Measurements from ENCODE around the gene CERT1.

The CERT1 gene

DNA sequence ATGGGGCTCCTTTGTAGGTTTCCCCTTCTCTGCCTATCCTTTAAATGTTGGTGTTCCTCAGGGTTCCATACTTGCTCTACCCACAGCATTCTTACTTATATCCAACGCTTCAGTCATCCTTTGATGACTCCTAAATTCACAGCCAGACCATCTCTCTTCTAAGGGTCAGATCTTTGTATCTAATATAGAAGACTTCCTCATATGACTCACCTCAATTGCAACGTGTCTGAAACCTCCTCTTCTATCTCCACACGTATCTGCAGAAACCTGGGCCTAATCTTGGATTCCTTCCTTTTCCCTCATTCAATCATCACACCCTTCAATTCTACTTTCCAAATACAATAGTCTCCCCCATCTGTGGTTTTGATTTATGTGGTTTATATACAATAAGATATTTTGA lies 106.1 kb downstream of the CERT1 start:
- no peak for DNase-seq (ENCODE audit: low spot score)

DNA sequence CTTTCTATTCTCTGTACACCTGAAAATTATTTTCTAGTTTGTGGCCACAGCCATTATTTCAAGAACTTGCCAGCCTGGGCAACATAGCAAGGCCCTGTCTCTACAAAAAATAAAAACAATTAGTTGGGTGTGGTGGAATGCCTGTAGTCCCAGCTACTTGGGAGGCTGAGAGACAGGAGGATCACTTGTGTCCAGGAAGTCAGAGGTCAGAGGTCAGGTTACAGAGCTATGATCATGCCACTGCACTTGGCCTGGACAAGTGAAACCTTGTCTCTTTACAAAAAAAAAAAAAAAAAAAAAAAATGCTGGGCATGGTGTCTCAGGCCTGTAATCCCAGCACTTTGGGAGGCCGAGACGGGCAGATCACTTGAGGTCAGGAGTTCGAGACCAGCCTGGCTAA lies 116.2 kb downstream of the CERT1 start:
- no peak for DNase-seq (ENCODE audit: low spot score)

DNA sequence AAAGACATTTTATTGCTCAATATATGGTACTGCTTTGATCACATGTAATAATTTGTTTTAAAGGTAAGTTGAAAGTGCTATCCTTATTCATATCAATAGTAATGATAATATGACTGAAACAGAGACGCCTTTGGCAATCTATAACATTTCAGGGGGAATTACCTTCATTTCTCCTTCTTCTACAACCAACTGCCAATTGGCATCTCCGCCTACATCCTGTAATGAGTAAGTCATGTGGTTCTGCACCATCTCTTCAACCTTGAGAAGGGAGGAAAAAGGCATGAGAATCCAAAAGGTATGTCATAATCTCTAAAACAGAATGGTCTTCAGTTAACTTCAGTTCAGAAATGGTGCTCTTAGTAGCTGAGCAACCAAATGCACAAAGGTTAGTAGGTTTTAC lies 122.0 kb downstream of the CERT1 start:
- DNase-seq (ENCODE audit: low spot score), result no peak

DNA sequence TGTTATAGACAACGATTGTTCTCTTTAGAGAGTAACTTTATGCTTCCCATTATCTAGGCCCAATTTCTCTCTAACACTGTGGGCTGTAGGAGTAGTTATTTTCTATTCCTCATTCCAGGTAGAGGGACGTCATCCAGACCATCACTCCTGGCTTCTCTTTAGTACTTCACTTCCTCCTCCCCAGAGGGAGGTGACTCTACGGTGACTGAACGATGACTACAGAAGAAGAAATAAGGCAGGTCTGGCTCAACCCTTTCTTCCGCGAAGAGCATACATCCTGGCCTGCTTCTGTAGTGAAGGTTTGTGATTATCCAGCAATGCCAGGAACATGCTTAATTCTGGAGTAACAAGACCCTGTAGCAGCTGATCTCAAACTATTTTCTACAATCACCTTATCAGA lies 123.6 kb downstream of the CERT1 start:
- no peak for DNase-seq (ENCODE audit: low spot score)

DNA sequence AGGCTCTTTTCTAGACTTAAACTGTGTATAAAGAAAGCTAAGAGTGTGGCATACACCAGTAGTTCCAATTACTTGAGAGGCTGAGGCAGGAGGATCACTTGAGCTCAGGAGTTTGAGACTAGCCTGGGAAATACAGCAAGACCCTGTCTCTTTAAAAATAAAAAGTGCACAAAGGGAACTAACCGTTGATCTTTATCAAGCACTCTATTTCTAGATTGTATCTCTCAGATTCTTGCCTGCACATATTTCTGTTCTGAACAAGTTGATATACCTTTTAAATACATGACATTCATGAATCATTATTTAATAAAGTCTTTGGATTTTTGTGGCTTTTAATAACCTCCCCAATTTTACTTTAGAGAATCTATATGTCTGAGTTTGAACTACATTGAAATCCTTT lies 127.2 kb downstream of the CERT1 start:
- no peak for DNase-seq (ENCODE audit: low spot score)

DNA sequence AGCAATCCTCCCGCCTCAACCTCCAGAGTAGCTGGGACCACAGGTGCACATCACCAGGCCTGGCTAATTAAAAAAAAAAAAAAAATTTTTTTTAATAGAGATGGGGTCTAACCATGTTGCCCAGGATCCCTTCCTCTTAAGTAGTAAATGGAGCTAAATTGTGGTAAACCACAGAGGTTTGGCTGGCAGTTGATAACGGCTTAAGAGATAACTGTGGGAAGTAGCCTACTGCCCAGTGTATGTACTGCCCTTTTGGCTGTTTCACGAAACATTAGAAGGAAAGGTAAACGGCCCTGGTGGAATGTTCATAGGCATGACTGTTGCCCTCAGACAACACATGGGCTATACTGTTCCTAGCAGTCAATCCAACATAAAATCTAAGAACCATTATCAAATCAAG lies 130.0 kb downstream of the CERT1 start:
- DNase-seq (ENCODE audit: low spot score), result no peak

DNA sequence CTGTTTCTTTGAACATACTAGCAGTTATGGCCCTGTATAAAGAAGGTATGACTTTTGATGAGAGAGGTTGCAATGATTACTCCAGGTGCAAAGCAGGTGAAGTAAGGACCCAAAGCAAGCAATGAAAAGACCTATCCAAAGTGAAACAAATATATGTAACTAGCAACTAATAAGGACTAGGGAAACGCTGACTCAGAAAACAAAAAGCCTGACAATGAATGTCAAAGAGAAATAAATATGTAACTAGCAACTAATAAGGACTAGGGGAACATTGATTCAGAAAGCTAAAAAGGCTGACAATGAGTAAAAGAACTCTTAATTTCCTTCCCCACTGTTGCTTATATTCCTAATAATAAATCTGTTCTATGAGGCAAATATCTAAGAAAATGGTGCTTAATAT lies 131.3 kb downstream of the CERT1 start:
- no peak for DNase-seq (ENCODE audit: low spot score)

DNA sequence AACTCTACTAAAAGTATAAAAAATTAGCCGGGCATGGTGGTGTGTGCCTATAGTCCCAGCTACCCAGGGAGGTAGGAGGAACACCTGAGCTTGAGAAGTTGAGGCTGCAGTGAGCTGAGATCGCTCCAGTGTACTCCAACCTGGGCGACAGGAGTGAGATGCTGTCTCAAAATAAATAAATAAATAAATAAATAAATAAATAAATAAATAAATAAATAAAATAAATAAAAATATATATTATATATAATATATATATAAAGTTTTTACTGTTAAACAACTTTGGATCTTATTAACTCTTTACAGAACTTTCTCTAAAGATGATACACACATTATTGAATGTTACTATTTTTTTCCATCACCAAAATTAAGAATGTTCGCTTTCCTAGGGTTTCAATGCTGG lies 136.0 kb downstream of the CERT1 start:
- DNase-seq (ENCODE audit: low spot score), result no peak

DNA sequence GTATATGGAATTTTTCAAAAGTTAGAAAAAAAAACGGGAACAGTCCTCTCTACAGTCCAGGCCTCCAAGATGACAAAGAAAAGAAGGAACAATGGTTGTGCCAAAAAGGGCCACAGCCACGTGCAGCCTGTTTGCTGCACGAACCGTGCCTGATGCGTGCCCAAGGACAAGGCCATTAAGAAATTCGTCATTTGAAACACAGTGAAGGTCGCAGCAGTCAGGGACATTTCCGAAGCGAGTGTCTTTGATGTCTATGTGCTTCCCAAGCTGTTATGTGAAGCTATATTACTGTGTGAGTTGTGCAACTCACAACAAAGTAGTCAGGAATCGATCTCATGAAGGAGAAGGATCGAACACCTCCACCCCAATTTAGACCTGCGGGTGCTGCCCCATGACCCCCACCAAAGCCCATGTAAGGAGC lies 137.0 kb downstream of the CERT1 start:
- DNase-seq (ENCODE audit: low spot score), result no peak

DNA sequence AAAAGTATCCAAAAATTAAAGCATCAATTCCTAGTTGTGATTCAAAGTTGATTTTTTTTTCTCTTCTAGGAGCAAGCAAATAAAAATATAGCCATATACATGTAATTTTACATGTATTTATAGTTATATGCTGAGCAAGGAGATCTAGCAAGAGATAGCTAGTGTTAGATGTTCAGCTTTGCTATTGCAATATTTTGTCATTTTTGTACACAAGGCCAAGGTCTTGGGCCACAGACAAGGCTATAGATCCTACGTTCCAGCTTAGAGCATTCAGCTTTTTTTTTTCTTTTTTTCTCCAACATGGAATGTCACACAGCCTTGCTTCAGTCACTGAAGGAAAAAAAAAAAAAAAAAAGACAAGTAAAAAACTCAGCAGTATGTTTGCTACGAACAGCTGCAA lies 137.6 kb downstream of the CERT1 start:
- DNase-seq (ENCODE audit: low spot score), result no peak

DNA sequence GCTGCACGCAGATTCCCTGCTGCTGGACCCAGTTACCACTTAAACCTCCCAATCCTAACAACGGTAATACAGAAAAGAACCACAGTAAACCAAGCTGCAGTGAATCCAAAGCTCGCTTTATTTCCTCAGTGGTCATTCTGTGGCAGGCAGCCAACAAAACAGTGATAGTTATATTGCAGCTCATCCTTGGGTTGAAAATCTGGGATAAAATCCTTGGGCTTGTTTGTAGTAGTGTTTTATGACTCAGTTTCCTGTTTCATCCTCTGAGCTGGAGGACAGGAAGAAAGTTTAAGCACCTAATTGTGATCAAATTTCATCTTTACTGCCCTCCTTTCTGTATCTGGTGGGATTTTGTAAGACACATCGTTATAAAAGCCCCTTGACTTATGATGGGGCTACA lies 143.0 kb downstream of the CERT1 start:
- DNase-seq (ENCODE audit: low spot score), result no peak

DNA sequence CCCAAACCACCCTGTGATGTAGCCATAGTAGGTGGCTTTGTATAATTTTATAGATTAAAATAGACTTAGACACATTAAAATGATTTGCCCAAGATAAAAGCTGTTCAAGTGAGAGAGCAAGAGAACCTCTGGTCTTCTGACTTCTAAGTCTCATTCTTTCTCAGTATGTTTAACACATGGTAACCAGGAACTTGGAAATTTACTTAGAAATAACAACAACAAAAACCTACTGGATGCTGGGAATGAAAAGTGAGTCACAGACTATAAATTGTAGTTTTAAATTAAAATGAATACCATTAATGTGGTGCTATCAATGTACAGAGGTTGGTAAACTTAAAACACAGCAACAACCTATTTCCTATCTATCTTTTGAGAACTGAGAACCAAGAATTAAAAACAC lies 144.0 kb downstream of the CERT1 start:
- no peak for DNase-seq (ENCODE audit: low spot score)

DNA sequence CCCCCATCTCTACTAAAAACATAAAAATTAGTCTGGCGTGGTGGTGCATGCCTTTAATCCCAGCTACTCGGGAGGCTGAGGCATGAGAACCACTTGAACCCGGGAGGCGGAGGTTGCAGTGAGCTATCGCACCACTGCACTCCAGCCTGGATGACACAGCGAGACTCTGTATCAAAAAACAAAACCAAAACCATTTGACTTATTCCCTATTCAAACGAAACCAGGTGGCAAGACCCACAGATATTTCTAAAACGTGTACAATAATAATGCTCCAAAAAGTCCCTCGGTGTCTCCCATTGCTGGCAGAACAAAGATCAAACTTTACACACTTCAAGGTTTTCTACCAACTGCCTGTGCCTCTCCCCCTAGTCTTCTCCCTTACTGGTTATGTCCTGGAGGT lies 144.6 kb downstream of the CERT1 start:
- DNase-seq (ENCODE audit: low spot score), result no peak

DNA sequence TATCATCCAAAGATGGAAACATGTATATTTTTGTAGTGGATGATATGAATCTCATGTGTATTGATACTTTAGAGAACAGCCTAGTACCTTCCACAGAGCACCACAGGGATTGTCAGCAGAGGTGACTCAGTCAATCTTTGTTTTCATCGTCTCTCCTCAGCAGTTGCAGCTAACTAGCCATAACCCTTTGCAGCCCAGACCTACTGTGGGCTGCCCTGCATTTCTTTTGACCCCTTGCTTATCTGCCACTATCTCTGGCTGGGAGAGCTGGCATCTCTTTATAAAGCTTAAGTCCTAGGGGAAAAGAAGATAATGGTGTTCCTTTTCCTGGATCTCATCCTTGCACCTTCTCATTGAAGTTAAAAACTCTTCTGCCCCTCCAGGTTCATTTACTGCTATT lies 145.7 kb downstream of the CERT1 start:
- DNase-seq (ENCODE audit: low spot score), result no peak

DNA sequence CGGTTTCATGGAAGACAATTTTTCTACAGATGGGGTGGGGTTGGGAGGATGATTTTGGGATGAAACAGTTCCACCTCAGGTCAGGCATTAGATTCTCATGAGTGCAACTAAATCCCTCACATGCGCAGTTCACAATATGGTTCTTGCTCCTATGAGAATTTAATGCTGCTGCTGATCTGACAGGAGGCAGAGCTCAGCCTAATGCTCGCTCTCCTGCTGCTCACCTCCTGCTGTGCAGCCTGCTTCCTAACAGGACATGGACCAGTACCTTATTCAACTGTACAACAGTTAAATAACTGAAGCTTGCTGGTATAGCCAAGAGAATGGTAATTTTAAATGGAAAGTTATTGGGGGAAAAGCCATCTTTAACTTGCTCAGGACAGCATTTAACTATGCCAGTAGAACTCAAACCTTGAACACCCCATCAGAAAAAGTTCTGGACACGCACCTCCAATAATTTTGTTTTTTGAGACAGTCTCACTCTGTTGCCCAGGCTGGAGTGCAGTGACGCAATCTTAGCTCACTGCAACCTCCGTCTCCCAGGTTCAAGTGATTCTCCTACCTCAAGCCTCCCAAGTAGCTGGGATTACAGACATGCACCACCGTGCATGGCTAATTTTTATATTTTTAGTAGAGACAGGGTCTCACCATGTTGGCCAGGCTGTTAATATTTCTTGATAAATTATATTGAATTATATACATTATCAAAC lies 146.7 kb downstream of the CERT1 start:
- DNase-seq (ENCODE audit: low spot score), result no peak

DNA sequence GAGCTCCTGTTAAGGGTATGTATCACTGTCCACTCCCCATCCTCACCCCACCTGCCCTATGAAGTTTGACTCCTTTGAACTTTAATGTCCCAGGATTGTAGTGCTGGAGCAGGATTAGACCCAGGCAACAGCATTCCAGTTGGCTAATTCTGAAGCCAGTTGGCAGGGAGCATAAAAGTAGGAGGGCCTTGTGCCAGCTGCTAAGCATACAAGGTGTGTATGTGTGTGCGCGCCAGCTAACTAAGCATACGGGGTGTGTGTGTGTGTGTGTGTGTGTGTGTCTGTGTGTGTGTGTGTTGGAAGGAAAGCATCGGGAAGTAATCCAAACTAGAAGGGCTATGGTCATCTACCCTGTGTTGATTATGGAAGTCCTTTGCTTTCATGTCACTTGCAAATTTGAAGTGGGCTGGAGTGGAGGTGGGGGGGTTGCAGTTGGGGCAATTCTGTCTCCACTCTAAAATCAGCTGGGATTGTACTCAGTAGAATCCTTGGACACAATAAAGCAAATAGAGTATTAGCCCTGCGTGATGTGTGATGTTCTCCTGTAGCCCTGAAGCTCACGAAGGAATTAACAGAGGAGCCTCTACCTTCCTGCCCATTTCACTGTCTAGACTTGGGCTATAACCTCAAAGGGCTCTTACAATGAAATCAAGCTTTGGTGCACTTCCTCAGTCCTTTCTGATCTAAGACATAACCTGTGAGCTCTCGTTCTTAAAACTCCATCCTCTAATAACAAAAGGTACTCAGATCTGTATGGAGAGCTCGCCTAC lies 147.5 kb downstream of the CERT1 start:
- DNase-seq (ENCODE audit: low spot score), result no peak

DNA sequence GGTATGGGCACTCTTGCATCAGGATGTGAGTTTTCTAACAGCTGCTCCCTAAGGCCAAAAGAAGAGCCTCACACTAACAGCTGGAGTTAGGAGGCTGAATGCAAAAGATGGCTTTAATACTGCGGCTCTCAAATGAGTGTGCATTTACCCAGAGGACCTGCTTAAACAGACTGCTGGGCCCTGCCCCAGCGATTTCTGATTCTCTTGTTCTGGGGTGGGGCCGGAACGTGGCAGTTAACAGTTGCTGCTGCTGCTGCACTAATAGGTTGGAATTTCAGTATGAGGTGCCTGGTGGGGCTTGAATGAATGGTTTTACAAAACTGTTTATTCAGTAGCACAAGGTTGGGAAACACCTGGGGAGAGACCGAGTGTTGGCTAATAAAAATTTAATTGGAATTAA lies 148.3 kb downstream of the CERT1 start:
- no peak for DNase-seq (ENCODE audit: low spot score)

DNA sequence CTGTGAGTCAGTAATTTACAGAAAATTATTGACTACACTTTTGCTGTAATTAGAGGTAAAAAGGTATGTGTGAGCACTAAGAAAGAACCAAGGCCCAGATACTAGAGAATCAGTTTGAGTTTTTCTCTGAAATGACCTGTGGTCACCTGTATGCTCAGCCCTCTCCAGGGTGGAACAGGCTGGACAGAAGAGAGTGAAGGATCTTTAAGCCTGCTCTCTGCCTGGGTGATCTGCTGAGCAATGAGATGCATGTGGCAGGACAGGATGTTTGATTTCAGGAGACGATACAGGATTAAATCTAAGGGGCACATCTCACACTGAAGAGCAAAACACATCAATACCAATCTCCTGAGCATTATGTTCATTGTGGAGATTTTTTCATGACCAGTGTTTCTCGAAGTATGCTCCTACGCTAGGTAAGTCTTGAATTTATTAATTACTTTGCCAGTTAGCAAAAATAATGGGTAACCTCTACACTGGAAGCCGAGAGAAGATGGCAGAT lies 148.9 kb downstream of the CERT1 start:
- DNase-seq (ENCODE audit: low spot score), result no peak

DNA sequence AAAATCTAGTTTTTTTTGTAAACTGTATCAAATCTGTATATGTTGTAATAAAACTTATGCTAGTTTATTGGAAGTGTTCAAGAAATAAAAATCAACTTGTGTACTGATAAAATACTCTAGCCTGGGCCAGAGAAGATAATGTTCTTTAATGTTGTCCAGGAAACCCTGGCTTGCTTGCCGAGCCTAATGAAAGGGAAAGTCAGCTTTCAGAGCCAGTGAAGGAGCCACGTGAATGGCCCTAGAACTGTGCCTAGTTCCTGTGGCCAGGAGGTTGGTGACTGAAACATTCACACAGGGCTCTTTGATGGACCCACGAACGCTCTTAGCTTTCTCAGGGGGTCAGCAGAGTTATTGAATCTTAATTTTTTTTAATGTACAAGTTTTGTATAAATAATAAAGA lies 150.1 kb downstream of the CERT1 start:
- DNase-seq (ENCODE audit: low spot score), result no peak

DNA sequence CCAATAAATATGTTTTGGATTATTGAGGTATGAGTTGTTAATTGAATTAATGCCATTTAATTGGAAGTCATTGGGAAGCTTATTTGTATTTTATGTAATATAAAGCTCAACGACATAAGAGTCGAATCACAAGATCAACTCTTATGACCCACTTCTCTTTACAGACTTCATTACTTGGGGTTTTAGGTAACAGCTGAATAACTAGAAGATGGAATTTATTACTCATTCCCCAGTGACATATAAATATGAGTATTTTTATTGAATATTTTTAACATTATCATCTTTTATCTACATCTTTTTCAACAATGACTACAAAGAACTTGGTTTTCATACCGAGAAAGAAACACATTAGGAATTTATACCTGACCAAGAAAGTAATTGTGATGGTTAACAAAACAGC lies 153.3 kb downstream of the CERT1 start:
- no peak for DNase-seq (ENCODE audit: low spot score)

DNA sequence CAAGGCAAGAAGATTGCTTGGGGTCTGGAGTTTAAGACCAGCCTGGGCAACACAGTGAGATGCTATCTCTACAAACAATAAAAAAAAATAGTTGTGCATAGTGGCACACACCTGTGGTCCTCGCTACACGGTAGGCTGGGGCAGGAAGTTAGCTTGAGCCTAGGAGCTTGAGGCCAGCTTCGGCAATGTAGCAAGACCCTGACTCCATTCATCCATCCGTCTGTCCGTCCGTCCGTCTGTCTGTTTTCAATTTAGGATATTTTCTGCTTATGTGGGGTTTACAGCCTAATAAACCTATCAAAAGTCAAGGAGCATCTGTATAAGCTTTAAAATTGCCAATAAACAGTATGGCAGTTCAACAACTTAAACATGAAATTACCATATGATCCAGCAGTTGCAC lies 154.7 kb downstream of the CERT1 start:
- DNase-seq (ENCODE audit: low spot score), result no peak

DNA sequence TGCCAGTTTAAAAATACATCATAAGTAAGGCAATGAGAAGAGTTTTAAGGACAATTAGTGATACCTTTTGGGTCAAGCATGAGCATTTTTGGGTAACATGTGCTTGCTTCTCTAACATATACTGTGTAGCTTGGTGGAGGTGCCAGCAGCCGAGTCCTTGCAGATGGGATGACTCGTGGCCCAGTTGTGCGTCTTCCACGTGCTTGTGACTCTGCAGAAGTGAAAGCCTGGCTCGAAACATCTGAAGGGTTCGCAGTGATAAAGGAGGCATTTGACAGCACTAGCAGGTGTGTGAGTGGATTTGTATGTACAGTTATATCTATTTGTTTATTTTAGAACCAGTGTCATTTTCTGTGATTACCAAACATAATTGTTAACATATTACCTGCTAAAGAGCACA lies 156.2 kb downstream of the CERT1 start:
- DNase-seq (ENCODE audit: low spot score), result no peak

All from SK-N-DZ (cell line).